T-helper 22 cell (primary cell): Measurements from ENCODE around the gene TMX1.

Source experiments
- DNase-seq: peaks from one replicate; pipeline ENCODE4 v3.0.0-alpha.2; 2020; ENCODE audit warnings: low read depth

TMX1 gene

DNA sequence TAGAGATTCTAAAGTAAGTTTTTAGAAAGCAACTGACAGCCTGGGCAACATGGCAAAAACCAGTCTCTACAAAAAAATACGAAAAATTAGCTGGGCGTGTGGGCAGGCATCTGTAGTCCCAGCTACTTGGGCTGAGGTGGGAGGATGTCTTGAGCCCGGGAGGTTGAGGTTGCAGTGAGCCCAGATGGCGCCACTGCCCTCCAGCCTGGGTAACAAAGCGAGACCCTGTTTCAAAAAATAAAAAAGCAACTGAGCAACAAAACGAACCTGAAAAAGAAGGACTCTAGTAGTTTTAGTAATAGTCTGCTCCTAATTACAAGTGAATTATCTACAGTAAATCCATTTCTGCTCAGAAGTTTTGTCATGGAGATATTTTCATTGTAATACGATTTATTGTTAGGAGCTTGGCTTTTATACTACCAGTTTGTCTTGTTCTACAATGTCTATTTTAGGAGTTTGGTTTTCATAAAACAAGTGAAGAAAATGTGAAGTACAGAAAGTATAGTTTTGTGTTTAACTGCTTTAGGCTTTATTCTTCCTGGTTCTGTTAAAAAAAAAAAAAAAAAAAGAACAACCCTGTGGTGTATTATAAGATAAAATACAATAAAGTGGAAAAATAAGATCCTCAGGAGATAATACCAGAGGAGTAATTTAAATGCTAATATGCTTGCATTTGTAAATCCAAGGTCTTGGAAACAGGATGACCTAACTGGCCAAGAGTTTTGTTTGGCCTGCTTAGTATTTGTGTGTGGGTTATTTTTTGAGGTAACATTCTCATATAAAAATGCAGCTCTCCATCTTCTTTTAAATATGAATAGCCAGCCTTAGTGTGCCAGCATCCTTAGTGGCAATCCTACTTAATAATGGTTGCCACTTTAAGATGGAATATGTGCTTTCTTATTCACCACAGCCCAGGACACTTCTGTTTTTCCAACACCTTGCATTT, 2.8 kb downstream of the TMX1 start:
- DNase-seq = no peak

GRCh38 chr14:51244591-51244990, 4.5 kb downstream of the TMX1 start:
- DNase-seq = no peak

GRCh38 chr14:51246032-51246431, 6.0 kb downstream of the TMX1 start:
- DNase-seq = no peak

DNA sequence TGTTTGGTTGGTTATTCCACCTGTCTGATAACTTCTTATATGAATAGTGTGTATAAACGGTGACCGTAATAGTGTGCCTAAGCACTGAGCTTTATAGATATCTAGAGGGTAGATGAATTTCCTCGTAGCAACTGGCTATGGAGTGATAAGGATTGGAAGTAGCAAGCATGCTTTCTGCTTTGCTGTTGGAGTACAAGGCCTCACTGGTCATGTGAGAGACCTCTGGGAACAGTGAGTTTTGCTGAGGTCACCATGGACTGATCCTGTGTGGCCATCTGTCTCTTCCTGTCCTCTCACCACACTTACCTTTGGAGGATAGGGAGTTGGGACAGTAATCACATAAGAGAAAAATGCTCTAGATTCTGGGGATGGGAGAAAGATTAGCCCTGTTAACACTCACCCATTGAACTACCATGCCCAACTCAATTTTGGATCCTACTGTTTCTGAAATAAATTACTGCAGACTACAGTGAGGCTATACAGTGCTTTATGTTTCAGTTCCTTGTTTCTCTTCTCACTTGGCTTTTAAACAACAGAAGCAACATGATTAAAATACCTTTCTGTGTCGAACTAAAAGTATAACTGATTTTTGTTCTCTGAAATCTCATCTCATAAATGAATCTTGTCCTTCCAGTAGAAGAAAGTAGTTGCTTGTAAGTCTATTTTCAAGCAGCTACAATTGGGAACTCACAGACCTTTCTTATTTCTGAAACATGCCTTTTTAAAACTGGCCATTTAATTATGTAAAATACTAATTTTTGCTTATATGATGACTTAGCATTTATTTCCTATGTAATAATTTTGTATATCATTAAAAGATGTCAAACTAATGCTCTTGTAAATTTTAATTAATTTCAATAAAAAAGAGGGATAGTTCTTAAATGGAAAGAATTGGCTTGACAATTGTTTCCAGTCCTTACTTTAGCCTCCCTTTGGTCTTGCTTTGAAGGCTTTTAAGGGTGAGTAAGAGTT, 8.3 kb downstream of the TMX1 start:
- DNase-seq = no peak

- DNase-seq = no peak
These were observed 11.4 kb downstream of the TMX1 start for GRCh38 chr14:51251486-51251885.

DNA sequence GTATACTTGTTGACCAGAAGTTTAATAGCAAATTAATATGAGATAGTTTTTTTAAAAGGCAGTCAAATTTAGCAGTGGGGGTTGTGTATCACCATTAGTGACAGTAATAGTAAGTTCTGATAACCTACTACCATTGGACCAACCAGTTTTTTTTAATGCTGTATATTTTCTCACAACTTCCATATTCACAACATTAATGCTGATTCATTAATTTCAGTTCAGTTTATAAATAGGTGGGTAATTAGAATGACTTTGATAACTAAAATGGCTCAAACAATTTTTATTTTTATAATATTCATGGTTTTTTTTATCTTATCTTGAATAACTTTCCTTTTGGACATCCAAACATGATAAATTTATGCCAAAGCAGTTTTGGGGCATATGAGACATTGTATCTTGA, 13.8 kb downstream of the TMX1 start:
- no peak for DNase-seq

DNA sequence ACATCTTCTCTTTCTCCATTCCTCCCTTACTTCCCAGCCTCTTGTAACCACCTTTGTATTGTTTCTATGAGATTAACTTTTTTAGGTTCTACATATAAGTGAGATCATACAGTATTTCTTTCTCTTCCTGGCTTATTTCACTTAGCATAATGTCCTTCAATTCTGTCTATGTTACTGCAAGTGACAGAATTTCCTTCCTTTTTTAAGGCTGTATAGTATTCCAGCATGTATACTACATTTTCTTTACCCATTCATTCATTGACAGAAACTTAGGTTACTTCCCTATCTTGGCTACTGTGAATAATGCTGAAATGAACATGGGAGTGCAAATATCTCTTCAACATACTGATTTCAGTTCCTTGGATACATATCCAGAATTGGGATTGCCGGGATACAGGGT, 18.2 kb downstream of the TMX1 start:
- no peak for DNase-seq

DNA sequence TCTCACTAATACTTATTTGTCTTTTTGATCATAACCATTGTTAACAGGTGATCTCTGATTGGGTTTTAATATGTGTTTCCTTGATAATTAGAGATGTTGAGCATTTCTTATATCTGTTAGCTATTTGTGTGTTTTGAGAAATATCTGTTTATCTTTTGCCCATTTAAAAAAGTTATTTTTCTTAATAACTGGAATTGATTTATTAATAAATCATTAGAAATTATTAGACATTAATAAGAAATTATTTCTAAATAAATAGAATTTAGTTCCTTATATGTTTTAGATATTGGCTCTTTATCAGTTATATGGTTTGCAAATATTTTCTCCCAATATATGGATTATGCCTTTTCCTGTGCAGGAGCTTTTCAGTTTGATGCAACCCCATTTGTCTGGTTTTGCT, 18.7 kb downstream of the TMX1 start:
- no peak for DNase-seq

- DNase-seq = no peak
These were observed 20.2 kb downstream of the TMX1 start for GRCh38 chr14:51260225-51260624.

DNA sequence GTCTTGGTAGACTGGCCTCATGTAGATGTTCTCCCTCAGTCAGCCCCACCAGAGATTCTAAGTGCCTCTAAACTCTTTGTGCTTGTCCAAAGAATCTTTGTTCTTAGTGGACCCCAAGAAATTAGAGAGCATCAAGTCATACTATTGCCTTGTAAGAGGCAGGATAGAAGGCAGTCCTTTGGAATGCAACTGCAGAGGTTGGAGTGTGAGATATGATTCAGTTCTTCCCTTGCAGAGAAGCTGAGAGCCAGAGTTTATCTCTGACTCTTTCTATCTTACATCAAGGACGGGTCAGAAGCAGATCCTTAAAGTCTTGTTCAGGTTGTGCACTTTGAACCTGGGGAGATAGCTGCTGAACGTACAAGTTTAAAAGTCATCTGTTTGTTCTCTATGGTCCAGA, 21.1 kb downstream of the TMX1 start:
- no peak for DNase-seq

GRCh38 chr14:51262868-51263267, 22.8 kb downstream of the TMX1 start:
- DNase-seq = no peak

DNA sequence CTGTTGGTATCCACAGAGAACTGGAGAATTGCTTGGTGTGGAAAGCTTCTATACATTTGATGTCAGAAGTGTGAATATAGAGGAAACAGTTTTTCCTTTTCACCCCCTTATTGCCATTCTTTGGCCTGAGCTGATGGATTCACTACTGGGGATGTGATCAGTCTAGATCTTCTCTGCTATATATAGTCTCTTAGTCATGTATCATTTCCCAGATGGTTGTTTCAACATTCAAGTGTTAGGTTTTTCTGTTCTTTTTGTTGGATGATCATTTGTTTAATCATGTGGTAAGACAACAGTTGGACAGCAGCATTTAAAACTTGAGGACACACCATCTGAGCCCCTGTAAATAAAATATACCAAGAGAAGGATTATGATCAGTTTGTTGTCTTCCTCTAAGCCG, 29.6 kb downstream of the TMX1 start:
- DNase-seq = no peak

GRCh38 chr14:51276605-51277004, 36.6 kb downstream of the TMX1 start:
- DNase-seq = no peak

GRCh38 chr14:51277753-51278415, 37.8 kb downstream of the TMX1 start:
- DNase-seq = no peak

DNA sequence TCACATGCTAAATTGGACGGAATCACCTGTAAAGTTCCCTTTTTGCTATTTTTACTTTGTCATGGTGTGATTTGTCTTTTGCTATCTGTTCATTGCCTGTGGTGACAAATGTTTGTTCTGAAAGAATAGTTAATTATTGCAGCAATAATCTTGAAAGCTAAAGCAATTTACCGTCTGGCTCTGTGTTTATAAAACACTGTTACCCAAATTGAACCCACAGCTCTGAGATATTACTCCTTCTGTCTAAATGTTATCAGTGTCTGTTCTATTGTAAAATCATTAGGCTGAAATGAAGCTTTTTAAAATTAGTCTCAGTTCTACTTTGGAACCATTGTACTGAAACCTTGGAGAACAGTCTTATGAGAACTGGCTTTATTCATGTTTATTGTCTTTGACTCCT, 42.5 kb downstream of the TMX1 start:
- DNase-seq = no peak

- DNase-seq = no peak
These were observed 43.5 kb downstream of the TMX1 start for GRCh38 chr14:51283402-51284085.

GRCh38 chr14:51284241-51284640, 44.2 kb downstream of the TMX1 start:
- no peak for DNase-seq

- DNase-seq = no peak
These were observed 45.1 kb downstream of the TMX1 start for GRCh38 chr14:51285120-51285519.

DNA sequence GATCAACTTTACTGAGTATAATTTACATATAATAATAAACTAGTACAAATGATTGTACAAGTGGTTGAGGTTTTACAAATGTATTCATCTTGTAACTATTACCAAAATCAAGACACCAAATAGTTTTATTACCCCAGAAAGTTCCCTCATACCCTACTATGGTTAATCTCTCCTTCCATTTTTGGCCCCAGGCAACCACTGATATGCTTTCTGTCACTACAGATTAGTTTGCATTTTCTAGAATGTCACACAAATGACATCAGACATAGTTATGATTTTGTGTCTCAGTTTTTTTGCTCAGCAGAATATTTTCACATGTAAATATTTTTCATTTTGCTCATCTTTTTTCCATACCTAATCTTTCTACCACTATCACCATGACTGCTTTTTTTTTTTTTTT, 49.1 kb downstream of the TMX1 start:
- DNase-seq = no peak

DNA sequence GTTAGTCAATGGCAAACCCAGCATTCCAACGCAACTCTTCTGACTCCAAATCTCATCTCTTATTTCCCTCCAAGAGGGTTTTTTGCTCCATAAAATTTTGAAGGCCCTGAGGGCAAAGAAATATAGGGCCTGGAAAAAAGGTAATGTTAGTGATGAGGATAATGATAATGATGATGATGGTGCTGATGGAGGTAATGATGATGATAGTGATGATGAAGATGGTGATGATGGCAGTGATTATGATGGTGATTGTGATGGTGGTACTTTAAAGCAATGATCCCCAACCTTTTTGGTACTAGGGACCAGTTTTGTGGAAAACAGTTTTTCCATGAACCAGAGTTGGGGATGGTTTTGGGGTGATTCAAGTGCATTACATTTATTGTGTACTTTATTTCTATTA, 50.1 kb downstream of the TMX1 start:
- DNase-seq = no peak

- DNase-seq = no peak
These were observed 51.0 kb downstream of the TMX1 start for GRCh38 chr14:51291016-51291415.
